ENCODE data around the gene HDAC2.

GRCh38 chr6:114020196-114020595, 49.2 kb upstream of the HDAC2 start:
- TF ChIP-seq ZSCAN30 (CRISPR knock-in tag; IDR thresholded peaks at IDR 0.05) (no peak), PAX8 (CRISPR knock-in tag; IDR thresholded peaks at IDR 0.05; ENCODE audit: borderline replicate concordance) (no peak), CHD2 (IDR thresholded peaks at IDR 0.05; ENCODE audit: low read depth, low read length) (no peak), ZNF333 (CRISPR knock-in tag; IDR thresholded peaks at IDR 0.05; ENCODE audit: borderline replicate concordance) (no peak)
